Measurements from ENCODE around the gene DNAJC25. TPM values are rescaled to one million over a fixed set of nuclear protein-coding genes. Genes with fewer than 3 reads are reported as not detected.

The DNAJC25 gene
- total and polyA plus RNA-seq, 2 of the 8 experiments (the other 6 are each of a cell fraction or from before 2014, with no cell fraction given): 2.7 to 6.2 TPM

GRCh38 chr9:111622626-111623025 is 8.5 kb upstream of the DNAJC25 start:
- TF ChIP-seq, protein P1, sequence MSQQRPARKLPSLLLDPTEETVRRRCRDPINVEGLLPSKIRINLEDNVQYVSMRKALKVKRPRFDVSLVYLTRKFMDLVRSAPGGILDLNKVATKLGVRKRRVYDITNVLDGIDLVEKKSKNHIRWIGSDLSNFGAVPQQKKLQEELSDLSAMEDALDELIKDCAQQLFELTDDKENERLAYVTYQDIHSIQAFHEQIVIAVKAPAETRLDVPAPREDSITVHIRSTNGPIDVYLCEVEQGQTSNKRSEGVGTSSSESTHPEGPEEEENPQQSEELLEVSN (IDR thresholded peaks at IDR 0.05): no peak
- TF ChIP-seq EZH2 (IDR thresholded peaks at IDR 0.05; ENCODE audit: low read depth, low read length, severe bottlenecking) (no peak), BRCA1 (IDR thresholded peaks at IDR 0.05; ENCODE audit: low read depth, low read length) (no peak), SRF (IDR thresholded peaks at IDR 0.05; ENCODE audit: low read depth, low read length) (no peak), POLR2A (IDR thresholded peaks at IDR 0.05; ENCODE audit: control extremely low read depth in 1 of 2, low read depth in 2 of 2, low read length in 2 of 2) (no peak), TAF1 (IDR thresholded peaks at IDR 0.05; ENCODE audit: low read depth, low read length) (no peak), ATF2 (IDR thresholded peaks at IDR 0.05; ENCODE audit: low read length) (no peak), TBP (IDR thresholded peaks at IDR 0.05; ENCODE audit: low read depth, low read length) (no peak), KDM4A (IDR thresholded peaks at IDR 0.05; ENCODE audit: low read depth, low read length, severe bottlenecking) (no peak), SIRT6 (IDR thresholded peaks at IDR 0.05; ENCODE audit: low read length) (no peak), CHD2 (IDR thresholded peaks at IDR 0.05; ENCODE audit: low read length) (no peak)
- no peak overlapping the region for H4K8ac ChIP-seq (ENCODE audit: extremely low read depth, insufficient read depth, low read length)
- no peaks in the 10 kb centered on the region for H3K79me1 ChIP-seq (ENCODE audit: low read depth, low read length)
- H3K14ac ChIP-seq (ENCODE audit: insufficient read length): no peak overlapping the region
- H3K27ac ChIP-seq (ENCODE audit: low read depth, low read length): no peak overlapping the region
- H3K9ac ChIP-seq (replicated peaks in 1 of 4; ENCODE audit: extremely low read depth in 1 of 4, low read depth in 3 of 4, low read length in 3 of 4): no peak overlapping the region
- H2BK20ac ChIP-seq (ENCODE audit: low read length): no peak overlapping the region
- H3K4me3 ChIP-seq (ENCODE audit: extremely low read depth in 1 of 4, insufficient read depth in 2 of 4, low read depth in 3 of 4, low read length in 4 of 4): no peak overlapping the region
- WGBS, 2 experiments (ENCODE audit: extremely low coverage in 1 of 2, insufficient coverage in 1 of 2, insufficient read length in 1 of 2, insufficient replicate concordance in 2 of 2, low coverage in 1 of 2, low lambda C conversion rate in 2 of 2, missing lambda C conversion rate in 1 of 2): 93% methylated on average over 3 of the region's 3 CpGs; no CpG with 5 or more reads in 1 of the 2 experiments
- H3K27me3 ChIP-seq (replicated peaks in 1 of 4; ENCODE audit: control insufficient read depth in 3 of 4, extremely low read depth in 1 of 4, insufficient read depth in 3 of 4, low read length in 3 of 4): peaks cover 0 to 1% (median 0%) of the 10 kb centered on the region in 4 experiments; a peak in 1 of 7 replicates
- peaks cover 0 to 3% of the 10 kb centered on the region in 2 experiments; a peak in 1 of 4 replicates for H3K9me3 ChIP-seq (ENCODE audit: insufficient read depth in 2 of 2, low read depth in 1 of 2, low read length in 1 of 2)
- H3K23ac ChIP-seq (ENCODE audit: insufficient read length): no peak overlapping the region
- H2BK120ac ChIP-seq (replicated peaks; ENCODE audit: low read depth, low read length): no peak overlapping the region
- no peak overlapping the region for H3K18ac ChIP-seq (ENCODE audit: extremely low read depth, low read length)
- H3K56ac ChIP-seq (replicated peaks; ENCODE audit: insufficient read length, low read depth, low read length): no peak overlapping the region
- no peak overlapping the region for H2BK15ac ChIP-seq (ENCODE audit: low read length)
- H3K4ac ChIP-seq (replicated peaks; ENCODE audit: insufficient read length, low read depth, low read length): no peak overlapping the region
- no peak overlapping the region for H2AK5ac ChIP-seq (ENCODE audit: low read depth, low read length)
- no peak overlapping the region for H3K4me2 ChIP-seq (ENCODE audit: insufficient read depth in 1 of 2, low read depth in 2 of 2, low read length in 2 of 2)
- H4K20me1 ChIP-seq (replicated peaks in 1 of 2; ENCODE audit: control insufficient read depth in 1 of 2, insufficient read depth in 2 of 2, low read length in 2 of 2): no peaks in the 10 kb centered on the region
- H2BK12ac ChIP-seq (ENCODE audit: low read depth, low read length): no peak overlapping the region
- no peaks in the 10 kb centered on the region for H3K23me2 ChIP-seq (ENCODE audit: low read depth, low read length)
- H2BK5ac ChIP-seq (ENCODE audit: low read depth, low read length): no peak overlapping the region
- DNase-seq (ENCODE audit: low read depth in 1 of 2, low spot score in 2 of 2): no peak
- H3K4me1 ChIP-seq (replicated peaks in 1 of 4; ENCODE audit: control insufficient read depth in 3 of 4, insufficient read depth in 4 of 4, low read length in 3 of 4): no peaks in the 10 kb centered on the region
- H4K5ac ChIP-seq (ENCODE audit: insufficient read length, low read depth, low read length): no peak overlapping the region
- H4K91ac ChIP-seq (replicated peaks; ENCODE audit: insufficient read length, low read length): no peak overlapping the region
- ChIA-PET POLR2A (ENCODE audit: partially characterized antibody) (interaction anchor here (2.1 to 2.3 kb wide), 2 partner anchors 9 to 23 kb away, joined by 8 to 11 read pairs; partner anchors contain the start of genes DNAJC25 and PTGR1), CTCF (ENCODE audit: partially characterized antibody) (interaction anchor here (0.7 to 2.5 kb wide), 2 partner anchors 10 to 24 kb away, joined by 4 to 23 read pairs; no protein-coding TSS in a partner anchor)
- FAIRE-seq: no peak
- H3K36me3 ChIP-seq (ENCODE audit: control insufficient read depth in 2 of 4, insufficient read depth in 4 of 4, low read length in 3 of 4): no peaks in the 10 kb centered on the region
- H3K79me2 ChIP-seq (ENCODE audit: control insufficient read depth in 1 of 2, insufficient read depth in 2 of 2, low read length in 2 of 2): no peaks in the 10 kb centered on the region
- no peak overlapping the region; the same call in 1 of the 2 replicates for H2AFZ ChIP-seq (ENCODE audit: low read length)
